HG03565 (cell line): ENCODE data around the gene ACSM4.
"Not testable (repeated sequence)": the region's sequence is repeated elsewhere in the genome, so short reads cannot be mapped to it uniquely, and the experiment has no call there.

Experiments
- ATAC-seq: cut with Tn5 transposase; IDR thresholded peaks from one replicate; pipeline ENCODE4 v1.9.1; 2021; ENCODE audit warnings: mild to moderate bottlenecking, moderate library complexity; ENCODE audit not compliant: unreplicated experiment

The ACSM4 gene

DNA sequence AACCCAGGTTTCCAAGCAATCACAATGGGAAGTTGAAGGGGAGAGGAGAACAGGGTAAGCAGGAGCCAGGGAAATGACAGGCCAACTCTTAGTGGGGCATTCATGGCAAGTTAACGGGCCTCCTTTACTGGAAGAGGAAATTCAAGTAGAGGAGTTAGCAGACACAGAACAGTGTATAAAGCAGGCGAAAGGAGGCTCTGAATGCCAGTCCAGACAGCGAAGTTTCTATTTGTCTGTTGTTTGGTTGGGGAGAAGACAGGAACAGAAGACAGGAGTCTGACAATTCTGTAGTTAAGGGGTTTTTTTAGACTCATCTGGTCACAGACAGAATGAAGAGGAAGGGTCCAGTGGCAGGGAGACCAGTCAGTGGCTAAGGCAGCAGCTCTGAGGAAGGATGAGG is at the start of gene ACSM4:
Gene ACSM4 (plus strand): TSS at position 301 of the 400 bp plus-strand sequence. CDS start 260 bp downstream, outside the sequence.
- ATAC-seq: no peak

DNA sequence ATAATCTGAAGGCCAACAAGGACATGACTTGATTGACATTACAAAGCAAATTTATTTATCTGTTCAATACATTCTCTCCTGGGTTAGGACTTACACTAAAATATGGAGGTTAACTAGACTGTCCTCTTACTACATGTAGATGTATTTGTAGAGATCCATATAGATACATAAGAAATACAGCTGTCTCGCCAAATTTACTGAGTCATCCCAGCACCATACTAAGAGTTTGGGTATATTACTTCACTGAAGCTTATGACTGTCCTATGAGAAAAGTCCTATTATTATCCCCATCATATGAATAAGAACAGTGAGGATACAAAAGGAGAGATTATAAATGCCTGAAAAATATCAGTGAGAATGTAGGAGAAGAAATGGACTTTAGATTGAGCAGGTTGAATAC is 44.8 kb upstream of the ACSM4 start:
- no peak for ATAC-seq

- no peak for ATAC-seq
Measured at GRCh38 chr12:7264538-7264937, 39.3 kb upstream of the ACSM4 start.

DNA sequence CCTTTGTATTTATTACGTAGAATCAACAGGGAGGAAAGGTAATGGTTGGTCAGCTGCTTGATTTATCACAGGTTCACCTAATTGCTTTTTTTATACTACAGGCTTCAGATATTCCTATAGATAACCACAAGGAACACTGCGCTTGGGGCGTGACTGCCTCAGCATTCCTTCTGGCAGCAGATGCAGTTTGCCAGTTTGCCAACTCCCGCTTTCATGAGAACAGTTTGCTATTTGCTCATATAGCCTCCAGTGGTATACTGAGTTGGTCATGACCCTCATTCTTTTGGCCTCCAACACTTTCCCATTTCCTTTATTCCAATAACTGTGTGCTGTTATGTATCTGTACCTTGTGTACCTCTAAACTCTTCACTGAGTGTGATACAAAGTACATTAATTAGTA is 38.6 kb upstream of the ACSM4 start:
- ATAC-seq: no peak

- ATAC-seq: no peak
Measured at GRCh38 chr12:7269273-7269672, 34.6 kb upstream of the ACSM4 start.

- ATAC-seq: no peak
Measured at GRCh38 chr12:7271893-7272514, 31.9 kb upstream of the ACSM4 start.

GRCh38 chr12:7275482-7275881 is 28.4 kb upstream of the ACSM4 start:
- not testable (repeated sequence) for ATAC-seq

GRCh38 chr12:7282844-7283243 is 21.0 kb upstream of the ACSM4 start:
- ATAC-seq: peak; percentile 84

GRCh38 chr12:7289743-7290142 is 14.1 kb upstream of the ACSM4 start:
- no peak for ATAC-seq

DNA sequence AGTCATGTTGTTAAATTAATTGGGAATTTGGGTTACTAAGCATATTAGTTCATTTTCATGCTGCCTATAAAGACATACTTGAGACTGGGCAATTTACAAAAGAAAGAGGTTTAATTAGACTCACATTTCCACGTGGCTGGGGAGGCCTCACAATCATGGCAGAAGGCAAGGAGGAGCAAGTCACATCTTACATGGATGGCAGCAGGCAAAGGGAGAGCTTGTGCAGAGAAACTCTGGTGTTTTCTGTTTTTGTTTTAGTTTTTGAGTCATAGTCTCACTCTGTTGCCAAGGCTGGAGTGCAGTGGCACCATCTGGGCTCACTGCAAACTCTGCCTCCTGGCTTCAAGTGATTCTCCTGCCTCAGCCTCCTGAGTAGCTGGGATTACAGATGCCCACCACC is 13.3 kb upstream of the ACSM4 start:
- ATAC-seq: not testable (repeated sequence)

DNA sequence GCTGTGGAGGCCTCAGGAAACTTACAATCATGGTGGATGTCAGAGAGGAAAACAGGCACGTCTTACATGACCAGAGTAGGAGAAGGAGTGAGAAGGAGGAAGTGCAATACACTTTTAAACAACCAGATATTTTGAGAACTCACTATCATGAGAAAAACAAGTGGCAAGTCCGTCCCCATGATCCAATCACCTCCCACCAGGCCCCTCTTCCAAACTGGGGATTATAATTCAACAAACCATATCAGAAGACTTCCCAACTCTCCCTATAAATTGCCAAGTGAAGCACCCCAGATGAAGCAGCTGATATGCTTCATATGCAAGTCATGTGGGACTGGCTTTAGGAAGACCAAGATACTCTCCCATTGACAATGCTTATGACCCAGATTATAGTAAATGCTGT is 11.6 kb upstream of the ACSM4 start:
- no peak for ATAC-seq

- no peak for ATAC-seq
Measured at GRCh38 chr12:7293670-7294069, 10.2 kb upstream of the ACSM4 start.

DNA sequence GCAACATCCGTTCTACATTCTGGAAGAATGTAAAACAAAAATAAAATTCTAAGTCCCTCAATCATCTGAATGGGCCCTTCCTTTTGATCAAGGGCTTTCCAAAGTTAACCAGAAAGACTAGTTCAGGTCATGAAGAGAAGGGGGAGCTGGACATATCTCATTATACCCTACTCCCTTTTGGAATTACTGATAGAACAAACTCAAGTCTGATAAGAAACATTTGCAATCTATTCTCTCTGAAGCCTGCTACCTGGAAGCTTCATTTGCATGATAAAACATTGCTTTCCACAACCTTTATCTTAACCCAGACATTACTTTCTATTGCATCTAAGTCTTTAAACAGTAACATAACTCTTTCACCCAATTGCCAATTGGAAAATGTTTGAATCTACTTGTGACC is 8.3 kb upstream of the ACSM4 start:
- ATAC-seq: no peak

GRCh38 chr12:7297865-7298264 is 6.0 kb upstream of the ACSM4 start:
- no peak for ATAC-seq

GRCh38 chr12:7302266-7302986 is 1.4 kb upstream of the ACSM4 start:
- no peak for ATAC-seq

DNA sequence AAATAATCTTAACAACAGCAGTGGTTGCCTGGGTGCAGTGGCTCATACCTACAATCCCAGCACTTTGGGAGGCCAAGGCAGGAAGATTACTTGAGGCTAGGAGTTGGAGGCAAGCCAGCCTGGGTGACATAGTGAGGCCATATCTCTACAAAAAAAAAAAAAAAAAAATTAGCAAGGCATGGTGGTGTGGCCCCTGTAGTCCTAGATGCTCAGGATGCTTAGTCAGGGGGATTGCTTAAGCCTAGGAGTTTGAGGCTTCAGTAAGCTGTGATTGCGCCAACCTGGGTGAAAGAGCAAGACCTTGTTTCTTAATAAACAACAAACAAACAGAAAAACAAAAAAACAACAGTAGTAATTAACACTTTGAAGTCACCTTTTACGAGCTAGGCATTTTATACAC is 642 bp upstream of the ACSM4 start:
- no peak for ATAC-seq

DNA sequence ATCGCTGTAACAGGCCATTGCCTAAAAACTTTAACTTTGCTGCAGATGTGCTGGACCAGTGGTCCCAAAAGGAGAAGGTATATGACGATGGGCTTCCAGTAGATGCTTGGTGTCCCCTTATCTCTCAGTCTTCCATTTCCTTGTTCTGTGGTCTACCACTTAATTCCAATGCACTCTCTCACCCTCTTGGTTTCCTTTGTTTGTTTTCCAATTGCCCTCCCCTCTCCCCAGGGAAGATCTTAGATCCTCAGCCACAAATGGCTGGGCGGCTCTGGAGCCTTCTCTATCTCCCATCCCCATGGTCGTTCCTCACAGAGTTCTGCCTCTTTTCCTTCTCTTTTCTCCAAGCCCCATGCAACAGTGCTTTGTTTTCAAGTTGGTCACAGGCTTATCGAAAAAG is 584 bp downstream of the ACSM4 start:
- no peak for ATAC-seq

GRCh38 chr12:7310070-7310469 is 6.2 kb downstream of the ACSM4 start:
- no peak for ATAC-seq

DNA sequence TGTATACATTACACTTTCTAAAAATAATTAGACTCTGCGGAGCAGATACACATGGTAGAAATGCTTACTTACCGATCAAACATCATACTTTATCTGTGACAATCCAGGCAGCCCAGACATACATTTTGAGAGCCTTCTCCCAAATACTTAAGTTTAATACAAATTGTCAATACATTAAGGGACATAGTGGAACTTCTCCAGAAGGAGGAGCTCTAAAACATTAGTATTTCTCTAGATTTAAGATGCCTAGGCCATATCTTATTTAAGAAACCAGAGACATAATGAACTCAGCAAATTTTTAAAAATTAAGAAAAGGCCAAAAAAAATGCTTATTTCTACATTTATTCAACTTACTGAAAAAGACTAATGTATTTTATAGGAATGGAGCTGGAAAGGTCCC is 16.1 kb downstream of the ACSM4 start:
- ATAC-seq: no peak

DNA sequence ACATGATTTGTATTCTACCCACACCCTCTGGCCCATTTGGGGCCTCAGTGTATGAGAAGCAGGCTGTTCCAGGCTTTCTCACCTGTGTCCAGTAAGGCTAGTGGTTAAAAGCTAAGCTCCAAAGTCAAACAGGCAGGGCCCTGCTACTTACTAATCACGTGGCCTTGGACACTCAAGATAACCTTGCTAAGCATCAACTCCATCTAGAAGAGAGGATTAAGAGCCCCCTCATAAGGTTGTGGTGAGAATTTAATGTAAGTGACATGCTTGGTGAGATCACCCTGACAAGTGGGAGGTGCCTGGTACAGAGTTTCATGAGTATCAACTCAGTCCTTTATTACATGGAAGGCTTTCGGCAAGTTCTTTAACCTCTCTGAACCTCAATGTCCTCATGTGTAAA is 17.8 kb downstream of the ACSM4 start:
- ATAC-seq: no peak

GRCh38 chr12:7322599-7322998 is 18.7 kb downstream of the ACSM4 start:
- no peak for ATAC-seq

DNA sequence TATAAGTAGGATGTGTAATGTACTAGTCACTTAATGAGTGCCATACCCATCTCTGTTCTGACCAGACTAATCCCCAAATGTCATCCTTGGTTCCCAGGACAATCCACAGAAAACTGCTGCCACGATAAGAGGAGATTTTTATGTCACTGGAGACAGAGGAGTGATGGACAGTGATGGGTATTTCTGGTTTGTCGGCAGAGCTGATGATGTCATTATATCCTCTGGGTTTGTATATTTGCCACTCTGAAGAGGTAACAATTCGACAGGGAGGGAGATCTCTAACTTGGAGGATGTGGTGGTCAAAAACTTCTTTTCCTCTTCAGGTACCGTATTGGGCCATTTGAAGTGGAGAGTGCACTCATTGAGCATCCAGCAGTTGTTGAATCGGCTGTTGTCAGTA is 20.3 kb downstream of the ACSM4 start:
- ATAC-seq: no peak

- no peak for ATAC-seq
Measured at GRCh38 chr12:7327918-7328317, 24.0 kb downstream of the ACSM4 start.
